NCI-H146 treated with DMSO at 0.1 percent for 48 hours (cell line): ENCODE results near the gene NELFB.

ENCODE experiments used
- DNase-seq: peaks from one replicate; lab custom pipeline; 2025; ENCODE audit not compliant: unreplicated experiment; lab: John Stamatoyannopoulos, UW

NELFB gene

GRCh38 chr9:137267933-137268355, 12.8 kb downstream of the NELFB start:
- no peak for DNase-seq

GRCh38 chr9:137268538-137269201, 13.5 kb downstream of the NELFB start:
- DNase-seq: no peak

- no peak for DNase-seq
These were observed 14.2 kb downstream of the NELFB start for GRCh38 chr9:137269231-137269772.

GRCh38 chr9:137270929-137271695, 16.0 kb downstream of the NELFB start:
- DNase-seq: no peak

GRCh38 chr9:137271696-137272076, 16.6 kb downstream of the NELFB start:
- no peak for DNase-seq

- DNase-seq: no peak
These were observed 17.3 kb downstream of the NELFB start for GRCh38 chr9:137272241-137273094.

- DNase-seq: no peak
These were observed 18.0 kb downstream of the NELFB start for GRCh38 chr9:137273095-137273490.

- no peak for DNase-seq
These were observed 18.6 kb downstream of the NELFB start for GRCh38 chr9:137273611-137274320.

GRCh38 chr9:137275203-137275587, 20.1 kb downstream of the NELFB start:
- no peak for DNase-seq

- no peak for DNase-seq
These were observed 20.7 kb downstream of the NELFB start for GRCh38 chr9:137275588-137276472.

- DNase-seq: no peak
These were observed 21.6 kb downstream of the NELFB start for GRCh38 chr9:137276473-137277328.

- DNase-seq: no peak
These were observed 22.4 kb downstream of the NELFB start, which contains the start of gene TOR4A for GRCh38 chr9:137277329-137278041. TSS of gene TOR4A (plus strand) at chr9:137277726. CDS start at chr9:137278690, 964 bp downstream.

- DNase-seq: no peak
These were observed 23.1 kb downstream of the NELFB start for GRCh38 chr9:137278061-137278701.

- no peak for DNase-seq
These were observed 23.9 kb downstream of the NELFB start for GRCh38 chr9:137278721-137279711.

GRCh38 chr9:137279741-137280473, 24.8 kb downstream of the NELFB start:
- DNase-seq: no peak
